Activated T-cell treated with anti-CD3 and anti-CD28 coated beads for 4 hours (primary cell): ENCODE results near the gene SMIM3.
"Not testable (repeated sequence)": the region's sequence is repeated elsewhere in the genome, so short reads cannot be mapped to it uniquely, and the experiment has no call there.

ENCODE experiments used
- DNase-seq: peaks from one replicate; pipeline ENCODE4 v3.0.0-alpha.2; 2020

SMIM3 gene

DNA sequence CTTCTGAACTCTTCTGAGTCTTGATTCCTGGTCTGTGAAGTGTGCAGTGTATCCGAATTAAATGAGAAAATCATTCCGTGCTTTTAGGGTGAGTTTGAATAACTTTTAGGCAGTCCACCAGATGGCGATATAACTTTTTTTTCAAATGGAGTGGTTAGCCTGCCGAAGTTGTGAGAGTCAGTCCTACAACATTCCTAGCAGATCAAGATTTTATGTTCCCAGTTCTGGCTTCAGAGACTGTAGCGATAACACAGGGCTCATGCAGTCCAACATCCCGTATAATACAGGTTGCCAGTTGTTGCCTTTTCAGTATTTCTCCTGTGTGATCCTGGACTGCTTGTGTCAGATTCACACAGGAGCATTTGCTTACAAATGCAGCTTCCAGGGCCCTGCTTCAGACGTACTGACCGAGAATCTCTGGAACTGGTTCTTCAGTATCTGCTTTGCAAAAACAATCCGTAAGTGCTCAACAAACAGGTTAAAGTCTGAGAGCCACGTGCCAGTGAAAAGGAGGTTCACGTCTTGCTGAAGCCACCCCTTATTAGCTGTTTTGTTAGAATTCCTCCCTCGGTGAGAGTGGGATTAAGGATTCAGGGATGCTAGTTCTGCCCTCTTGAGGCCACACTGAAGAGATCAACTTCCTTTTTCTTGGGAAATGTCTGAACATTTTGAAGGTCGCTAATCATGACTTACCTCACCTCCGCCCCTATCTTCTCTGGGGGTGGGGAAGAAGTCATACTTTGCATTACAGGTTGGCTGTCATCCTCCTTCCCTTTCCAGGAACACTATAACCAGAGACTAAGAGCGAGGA, 22.8 kb downstream of the SMIM3 start:
- DNase-seq = no peak

DNA sequence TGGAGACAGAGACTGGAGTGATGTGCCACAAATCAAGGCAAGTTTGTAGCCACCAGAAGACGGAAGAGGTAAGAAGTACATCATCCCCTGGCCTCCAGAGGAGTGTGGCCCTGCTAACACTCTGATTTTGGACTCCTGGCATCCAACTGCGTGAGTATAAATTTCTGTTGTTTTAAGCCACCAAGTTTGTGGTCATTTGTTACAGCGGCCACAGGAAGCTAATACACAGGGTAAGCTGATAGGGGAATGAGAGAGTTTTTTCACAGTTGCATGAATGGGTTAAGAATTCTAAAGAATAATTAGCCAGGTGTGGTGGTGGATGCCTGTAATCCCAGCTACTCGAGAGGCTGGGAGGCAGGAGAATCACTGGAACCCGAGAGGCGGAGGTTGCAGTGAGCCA, 25.8 kb downstream of the SMIM3 start:
- no peak for DNase-seq

DNA sequence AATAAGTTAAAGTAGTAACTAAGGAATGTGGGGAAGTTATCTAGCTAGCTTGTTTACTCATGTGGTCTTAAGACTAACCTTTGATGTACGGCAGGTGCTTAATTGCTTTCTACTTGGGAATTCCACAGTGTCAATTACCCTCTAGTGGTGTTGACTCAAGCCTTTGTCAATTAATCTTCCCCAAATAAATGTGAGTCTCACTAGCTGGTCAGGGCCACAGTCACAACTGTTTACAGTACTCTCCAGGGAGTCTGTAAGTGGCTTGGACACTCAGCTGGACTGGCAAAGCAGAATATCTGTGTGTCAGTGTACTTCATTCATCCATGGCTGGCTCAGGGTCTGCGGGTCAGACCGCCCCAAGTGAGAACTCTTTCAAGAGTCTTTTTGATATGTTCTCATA, 30.8 kb downstream of the SMIM3 start:
- no peak for DNase-seq

DNA sequence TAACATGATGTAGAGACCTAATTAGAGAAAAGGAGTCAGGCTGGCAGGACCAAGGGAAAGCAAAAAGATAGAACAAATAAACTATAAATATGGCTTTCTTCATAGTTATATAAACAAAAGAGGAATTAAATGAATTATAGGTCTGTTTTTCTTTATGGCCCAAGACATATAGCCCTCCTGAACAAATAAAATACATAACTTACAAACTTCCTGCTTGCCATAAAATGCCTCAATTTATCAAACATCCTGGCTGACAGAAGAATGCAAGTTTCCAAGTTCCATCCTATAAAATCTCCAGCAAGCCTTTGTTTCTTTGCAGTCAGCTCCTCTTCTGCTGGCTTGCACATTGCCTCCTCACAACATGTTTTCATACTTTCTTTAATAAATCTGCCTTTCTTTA, 36.5 kb downstream of the SMIM3 start:
- DNase-seq = no peak

DNA sequence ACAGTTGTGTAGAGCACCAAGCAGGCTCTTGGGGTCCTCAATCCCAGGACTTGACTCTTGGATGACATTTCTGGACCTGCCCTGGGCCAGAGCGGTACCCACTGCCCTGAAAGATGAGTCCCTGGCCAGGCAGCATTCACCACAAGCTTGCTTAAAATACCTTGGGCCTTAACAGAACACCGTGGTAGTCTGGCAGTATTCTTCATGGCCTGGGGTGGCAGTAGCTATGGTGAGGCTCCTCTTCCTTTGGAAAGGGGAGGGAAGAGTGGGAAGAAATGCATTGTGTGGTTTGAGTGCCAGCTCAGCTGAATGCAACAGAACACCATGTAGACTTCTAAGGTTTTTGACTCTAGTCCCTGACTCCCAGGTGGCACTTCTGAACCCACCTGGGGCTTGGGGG, 38.4 kb downstream of the SMIM3 start:
- DNase-seq = no peak

DNA sequence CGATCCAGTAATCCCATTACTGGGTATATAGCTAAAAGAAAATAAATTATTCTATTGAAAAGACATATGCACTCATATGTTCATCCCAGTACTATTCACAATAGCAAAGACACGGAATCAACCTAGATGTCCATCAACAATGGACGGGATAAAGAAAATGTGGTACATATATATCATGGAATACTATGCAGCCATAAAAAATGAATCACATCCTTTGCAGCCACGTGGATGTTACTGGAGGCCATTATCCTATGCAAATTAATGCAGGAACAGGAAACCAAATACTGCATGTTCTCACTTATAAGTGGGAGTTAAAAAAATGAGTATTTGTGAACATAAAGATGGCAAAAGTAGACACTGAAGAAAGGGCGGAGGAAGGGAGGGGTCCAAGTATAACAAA, 51.2 kb downstream of the SMIM3 start:
- no peak for DNase-seq

DNA sequence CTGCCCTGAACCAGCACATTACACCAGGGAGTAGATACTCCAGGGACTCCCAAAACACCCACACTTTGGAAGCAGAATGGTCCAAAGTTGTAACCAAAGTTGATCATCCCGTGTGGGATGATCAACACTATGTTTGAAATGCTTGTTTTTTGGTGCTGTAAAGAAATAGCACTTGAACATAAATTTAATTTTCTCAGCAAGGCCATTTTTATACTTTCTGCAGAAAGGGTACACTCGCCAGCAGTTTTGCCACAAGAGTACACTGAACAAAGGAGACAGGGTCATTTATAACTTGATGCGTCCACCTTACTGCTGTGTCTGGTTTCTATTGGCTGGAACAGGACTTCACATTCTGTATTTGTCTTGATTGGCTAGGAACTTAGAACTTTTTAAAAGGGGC, 53.3 kb downstream of the SMIM3 start:
- not testable (repeated sequence) for DNase-seq

DNA sequence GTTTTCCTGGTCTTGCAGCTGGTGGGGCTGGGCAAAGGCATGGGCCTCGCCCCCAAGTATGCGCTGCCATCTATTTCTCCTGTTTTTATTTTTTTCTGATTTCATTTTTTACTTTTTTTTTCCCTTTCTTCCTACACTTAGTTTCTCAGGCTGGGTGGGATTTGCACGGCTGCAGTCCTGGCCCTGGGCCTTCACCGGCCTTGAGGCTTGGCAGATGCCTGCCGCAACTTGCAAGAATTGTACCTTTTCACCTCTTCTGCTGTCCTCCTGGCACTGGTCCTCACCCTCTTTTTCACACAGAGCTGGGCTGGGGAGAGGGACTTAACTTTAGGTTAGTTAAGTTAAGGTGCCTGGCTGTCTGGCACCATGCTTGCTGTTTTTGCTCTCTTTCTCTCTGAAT, 57.5 kb downstream of the SMIM3 start:
- no peak for DNase-seq

DNA sequence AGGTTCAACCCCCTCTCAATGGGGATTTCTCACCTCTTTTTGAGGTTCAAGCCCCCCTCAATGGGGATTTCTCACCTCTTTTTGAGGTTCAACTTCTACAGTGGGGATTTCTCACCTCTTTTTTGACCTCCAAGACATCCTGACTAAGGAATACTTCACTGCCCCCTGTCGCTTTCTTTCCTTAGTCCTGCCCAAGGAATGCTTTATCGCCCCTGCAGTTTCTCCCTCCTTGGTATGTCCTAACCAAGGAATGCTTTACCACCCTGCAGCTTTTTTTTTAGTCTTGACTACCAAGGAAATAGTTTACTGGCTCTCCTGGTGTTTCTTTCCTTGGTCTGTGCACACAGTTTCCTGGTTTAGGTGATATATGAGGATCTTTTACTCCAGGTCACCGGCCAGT, 58.1 kb downstream of the SMIM3 start:
- DNase-seq = no peak

DNA sequence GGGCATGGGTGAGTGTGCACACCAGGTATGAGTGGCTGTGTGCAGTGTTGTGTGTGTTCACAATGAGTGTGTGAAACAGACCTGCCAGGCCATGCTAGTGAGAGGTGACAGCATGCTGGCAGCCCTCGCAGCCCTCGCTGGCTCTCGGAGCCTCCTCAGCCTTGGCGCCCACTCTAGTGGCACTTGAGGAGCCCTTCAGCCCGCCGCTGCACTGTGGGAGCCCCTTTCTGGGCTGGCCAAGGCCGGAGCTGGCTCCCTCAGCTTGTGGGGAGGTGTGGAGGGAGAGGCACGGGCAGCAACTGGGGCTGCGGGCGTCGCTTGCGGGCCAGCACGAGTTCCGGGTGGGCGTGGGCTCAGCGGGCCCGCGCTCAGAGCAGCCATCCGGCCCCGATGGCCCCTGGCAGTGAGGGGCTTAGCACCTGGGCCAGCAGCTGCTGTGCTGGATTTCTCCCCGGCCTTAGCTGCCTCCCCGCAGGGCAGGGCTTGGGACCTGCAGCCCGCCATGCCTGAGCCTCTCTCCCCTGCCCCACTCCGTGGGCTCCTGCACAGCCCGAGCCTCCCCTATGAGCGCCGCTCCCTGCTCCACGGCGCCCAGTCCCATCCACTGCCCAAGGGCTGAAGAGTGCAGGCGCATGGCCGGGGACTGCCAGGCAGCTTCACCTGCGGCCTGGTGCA, 66.8 kb downstream of the SMIM3 start:
- DNase-seq = not testable (repeated sequence)

DNA sequence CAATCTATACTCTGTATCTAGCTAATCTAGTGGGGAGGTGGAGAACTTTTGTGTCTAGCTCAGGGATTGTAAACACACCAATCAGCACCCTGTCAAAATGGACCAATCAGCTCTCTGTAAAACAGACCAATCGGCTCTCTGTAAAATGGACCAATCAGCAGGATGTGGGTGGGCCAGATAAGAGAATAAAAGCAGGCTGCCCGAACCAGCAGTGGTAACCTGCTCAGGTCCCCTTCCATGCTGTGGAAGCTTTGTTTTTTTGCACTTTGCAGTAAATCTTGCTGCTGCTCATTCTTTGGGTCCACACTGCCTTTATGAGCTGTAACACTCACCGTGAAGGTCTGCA, 67.7 kb downstream of the SMIM3 start, which contains the start of gene IRGM:
IRGM (plus strand) TSS at position 214 of the 346 bp plus-strand sequence. CDS start 1,603 bp downstream, outside the sequence.
- not testable (repeated sequence) for DNase-seq
